Measurements from ENCODE around the gene B4GALT1.
A peak's percentile ranks its signal among the peaks of the same experiment; 100 is the strongest.

The B4GALT1 gene

GRCh38 chr9:33167084-33167971, at the start of gene B4GALT1:
Gene B4GALT1 (minus strand): TSS chr9:33167336. CDS start chr9:33167169, 167 bp downstream.
- DNase-seq = peak; percentile 93

- DNase-seq = no peak
These were observed 44.7 kb upstream of the B4GALT1 start for GRCh38 chr9:33211695-33212393.

GRCh38 chr9:33210006-33210715, 43.0 kb upstream of the B4GALT1 start:
- no peak for DNase-seq

- no peak for DNase-seq
These were observed 42.3 kb upstream of the B4GALT1 start for GRCh38 chr9:33209394-33209793.

GRCh38 chr9:33202552-33203201, 35.5 kb upstream of the B4GALT1 start:
- no peak for DNase-seq

GRCh38 chr9:33202018-33202417, 34.9 kb upstream of the B4GALT1 start:
- no peak for DNase-seq

- no peak for DNase-seq
These were observed 31.0 kb upstream of the B4GALT1 start for GRCh38 chr9:33198165-33198564.

GRCh38 chr9:33197279-33198152, 30.4 kb upstream of the B4GALT1 start:
- DNase-seq = no peak

GRCh38 chr9:33196736-33197135, 29.6 kb upstream of the B4GALT1 start:
- DNase-seq = no peak

- DNase-seq = no peak
These were observed 26.7 kb upstream of the B4GALT1 start for GRCh38 chr9:33193818-33194217.

GRCh38 chr9:33192493-33193255, 25.5 kb upstream of the B4GALT1 start:
- DNase-seq = no peak

GRCh38 chr9:33190021-33190705, 23.0 kb upstream of the B4GALT1 start:
- no peak for DNase-seq

- no peak for DNase-seq
These were observed 22.2 kb upstream of the B4GALT1 start for GRCh38 chr9:33189331-33189791.

- no peak for DNase-seq
These were observed 21.6 kb upstream of the B4GALT1 start for GRCh38 chr9:33188711-33189110.

GRCh38 chr9:33187519-33188218, 20.5 kb upstream of the B4GALT1 start:
- no peak for DNase-seq

- DNase-seq = no peak
These were observed 19.5 kb upstream of the B4GALT1 start for GRCh38 chr9:33186457-33187168.

GRCh38 chr9:33185858-33186257, 18.7 kb upstream of the B4GALT1 start:
- no peak for DNase-seq

GRCh38 chr9:33185406-33185805, 18.3 kb upstream of the B4GALT1 start:
- DNase-seq = no peak

- no peak for DNase-seq
These were observed 17.8 kb upstream of the B4GALT1 start for GRCh38 chr9:33184963-33185362.

All from activated CD4-positive, CD25-positive, alpha-beta regulatory T cell treated with anti-CD3 and anti-CD28 coated beads, Interleukin-2, amount 50 U/mL, for 72 hours (primary cell).